Activated CD4-positive, alpha-beta T cell treated with anti-CD3 and anti-CD28 coated beads for 36 hours (primary cell): ENCODE measurements around the gene CDK5R2. TPM values are rescaled to one million over a fixed set of nuclear protein-coding genes. Genes with fewer than 3 reads are reported as not detected.

Source experiments
- ATAC-seq: fragments of 200-7000 bp; cut with Tn5 transposase; one replicate; pipeline ENCODE4 v1.10.0; 2021; ENCODE audit warnings: mild to moderate bottlenecking, moderate library complexity
- CTCF ChIA-PET: fragments of 350-600 bp; sonication (Branson Sonifier 250); formaldehyde crosslinking; loops from one replicate; lab custom pipeline; 2021; ENCODE audit warnings: antibody characterized with exemption; lab: Charles Lee
- POLR2A ChIA-PET: fragments of 350-600 bp; sonication (Branson Sonifier 250); formaldehyde crosslinking; loops from one replicate; lab custom pipeline; 2021; ENCODE audit warnings: antibody characterized with exemption, inconsistent platforms; lab: Charles Lee
- DNase-seq: peaks from one replicate; pipeline ENCODE4 v3.0.0-alpha.2; 2020
- H3K27ac Mint-ChIP-seq: one replicate; pipeline ENCODE4 v1.8.0; 2021; ENCODE audit warnings: mixed read lengths
- H3K27me3 Mint-ChIP-seq: one replicate; pipeline ENCODE4 v1.8.0; 2021; ENCODE audit warnings: mixed read lengths
- H3K36me3 Mint-ChIP-seq: one replicate; pipeline ENCODE4 v1.8.0; 2021; ENCODE audit warnings: low read depth, mixed read lengths
- H3K4me1 Mint-ChIP-seq: one replicate; pipeline ENCODE4 v1.8.0; 2021; ENCODE audit warnings: mixed read lengths
- H3K4me3 Mint-ChIP-seq: one replicate; pipeline ENCODE4 v1.8.0; 2021; ENCODE audit warnings: mild to moderate bottlenecking, moderate library complexity, mixed read lengths
- H3K9me3 Mint-ChIP-seq: one replicate; pipeline ENCODE4 v1.8.0; 2021; ENCODE audit warnings: low read depth, mixed read lengths
- intact Hi-C, 2 experiments: fragments of 100-400 bp; cut with DNase I in 1 of 2; cut with micrococcal nuclease in 1 of 2; formaldehyde crosslinking; loops; one replicate each; pipeline versions ENCODE4 v1.14.2 to v1.15.1; 2022 to 2024; cut with DNase I, micrococcal nuclease
- total RNA-seq, 2 experiments: library from RNA; stranded (reverse); gene quantifications; one replicate each; pipeline ENCODE4 v1.2.3, GENCODE V29; 2021

Gene CDK5R2
- total RNA-seq, 2 experiments from 2014 or later = not detected

DNA sequence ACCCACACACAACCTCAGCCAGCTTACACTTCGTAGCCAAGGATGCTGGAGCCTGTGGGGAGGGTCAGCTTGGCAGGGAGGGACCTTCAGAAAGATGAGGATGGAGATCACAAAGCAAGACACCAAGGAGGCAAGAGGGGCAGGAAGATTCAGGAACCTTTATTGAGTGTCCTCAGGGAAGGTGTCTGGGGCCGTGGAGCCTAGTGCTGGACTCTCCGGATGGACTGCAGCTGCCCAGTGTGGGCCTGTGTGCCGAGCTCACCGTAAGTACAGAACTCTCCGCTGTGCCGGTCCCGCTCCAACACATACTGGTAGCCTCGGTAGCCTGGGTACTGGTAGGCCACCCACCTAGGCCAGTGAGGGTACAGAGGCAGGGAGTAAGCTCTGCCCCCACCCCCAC lies 30.6 kb downstream of the CDK5R2 start:
- no peak overlapping the region for H3K4me3 Mint-ChIP-seq
- no peaks in the 10 kb centered on the region for H3K36me3 Mint-ChIP-seq
- peaks cover 74% of the 10 kb centered on the region for H3K27me3 Mint-ChIP-seq
- no peak for ATAC-seq
- CTCF ChIA-PET = interaction anchor here (0.6 to 4.9 kb wide), 4 partner anchors 9 to 136 kb away, joined by 3 to 34 read pairs (median 7); no protein-coding TSS in a partner anchor
- POLR2A ChIA-PET = no interaction called here
- H3K27ac Mint-ChIP-seq = no peak overlapping the region
- H3K9me3 Mint-ChIP-seq = no peaks in the 10 kb centered on the region
- intact Hi-C loops = no loop called here
- DNase-seq = no peak
- H3K4me1 Mint-ChIP-seq = no peaks in the 10 kb centered on the region

DNA sequence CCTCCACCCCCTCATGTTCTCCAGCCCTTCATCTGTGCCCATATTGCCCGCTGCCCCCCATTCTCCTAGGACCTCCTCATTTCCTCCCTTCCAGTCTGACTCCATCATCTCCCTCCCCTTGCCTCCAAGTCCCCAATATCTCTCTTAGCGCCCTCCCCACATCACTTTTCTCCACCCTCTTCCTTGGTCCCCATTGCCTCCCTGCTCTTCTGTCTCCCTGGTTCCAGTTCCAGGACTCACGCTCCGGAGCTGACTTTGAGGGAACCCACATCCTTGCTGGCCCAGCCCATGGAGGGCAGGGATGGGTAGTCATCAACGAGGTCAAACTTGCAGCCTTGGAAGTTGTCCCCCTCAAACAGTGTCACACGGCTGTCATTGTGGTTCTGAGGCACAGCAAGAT lies 31.1 kb downstream of the CDK5R2 start:
- Mint-ChIP-seq H3K4me1 (no peaks in the 10 kb centered on the region), H3K27ac (no peak overlapping the region), H3K4me3 (no peak overlapping the region), H3K27me3 (peaks cover 77% of the 10 kb centered on the region), H3K9me3 (no peaks in the 10 kb centered on the region), H3K36me3 (no peaks in the 10 kb centered on the region)
- intact Hi-C loops = no loop called here
- CTCF ChIA-PET = interaction anchor here (0.5 to 4.9 kb wide), 5 partner anchors 10 to 310 kb away, joined by 3 to 34 read pairs (median 3); no protein-coding TSS in a partner anchor
- no peak for ATAC-seq
- POLR2A ChIA-PET = no interaction called here
- DNase-seq = no peak

DNA sequence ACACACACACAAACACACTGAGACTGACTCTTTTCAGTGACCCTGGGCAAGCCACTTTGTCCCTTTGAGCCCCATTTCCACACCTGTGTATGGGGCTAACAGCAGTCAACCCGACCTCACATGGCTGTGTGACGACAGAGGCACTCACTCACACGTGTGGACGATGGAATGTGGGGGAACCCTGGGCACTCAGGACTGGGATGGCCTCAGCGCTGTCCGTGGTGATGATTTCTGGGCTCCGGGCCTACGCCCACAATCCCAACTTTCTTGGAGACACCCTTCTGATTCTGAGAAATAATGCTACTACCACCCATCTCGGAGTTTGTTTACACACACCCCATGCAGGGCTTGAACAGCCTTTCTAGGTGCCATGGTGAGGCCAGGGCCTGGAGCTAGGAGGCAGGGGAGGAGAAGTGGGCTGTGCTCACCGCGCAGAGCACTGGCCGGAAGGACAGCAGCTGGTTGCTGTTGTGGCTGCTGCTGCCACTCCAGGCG lies 32.3 kb downstream of the CDK5R2 start:
- H3K4me1 Mint-ChIP-seq = no peaks in the 10 kb centered on the region
- ChIA-PET POLR2A (no interaction called here), CTCF (interaction anchor here (1.1 to 4.9 kb wide), 3 partner anchors 12 to 163 kb away, joined by 3 to 34 read pairs (median 9); no protein-coding TSS in a partner anchor)
- ATAC-seq (no peak), DNase-seq (no peak)
- H3K9me3 Mint-ChIP-seq = no peaks in the 10 kb centered on the region
- H3K4me3 Mint-ChIP-seq = no peak overlapping the region
- intact Hi-C loops = no loop called here
- H3K27ac Mint-ChIP-seq = no peak overlapping the region
- H3K36me3 Mint-ChIP-seq = no peaks in the 10 kb centered on the region
- H3K27me3 Mint-ChIP-seq = peaks cover 74% of the 10 kb centered on the region

DNA sequence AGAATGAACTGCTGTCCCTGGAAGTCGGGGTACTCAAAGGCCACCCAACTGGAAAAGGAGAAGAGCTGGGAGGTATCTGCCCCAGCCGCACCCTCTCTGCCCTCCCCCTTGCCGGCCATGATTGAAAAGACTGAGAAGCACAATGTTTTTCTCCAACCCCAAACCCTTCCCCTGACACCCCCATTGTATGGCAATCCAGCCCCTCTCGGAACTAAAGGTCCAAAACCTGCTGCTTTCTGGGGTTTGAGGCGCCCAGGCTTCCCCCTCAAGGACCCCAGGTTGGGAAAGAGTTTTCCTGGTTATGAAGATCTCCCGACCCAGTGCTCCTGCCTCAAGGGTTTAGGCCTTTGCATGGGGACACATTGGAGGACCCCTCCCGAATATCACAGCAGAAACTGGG lies 32.7 kb downstream of the CDK5R2 start:
- DNase-seq = no peak
- ATAC-seq = no peak
- peaks cover 73% of the 10 kb centered on the region for H3K27me3 Mint-ChIP-seq
- H3K27ac Mint-ChIP-seq = no peak overlapping the region
- H3K9me3 Mint-ChIP-seq = no peaks in the 10 kb centered on the region
- intact Hi-C loops = no loop called here
- CTCF ChIA-PET = interaction anchor here (1.1 to 4.9 kb wide), 3 partner anchors 12 to 162 kb away, joined by 3 to 34 read pairs (median 9); no protein-coding TSS in a partner anchor
- POLR2A ChIA-PET = no interaction called here
- no peaks in the 10 kb centered on the region for H3K4me1 Mint-ChIP-seq
- no peak overlapping the region for H3K4me3 Mint-ChIP-seq
- H3K36me3 Mint-ChIP-seq = no peaks in the 10 kb centered on the region

DNA sequence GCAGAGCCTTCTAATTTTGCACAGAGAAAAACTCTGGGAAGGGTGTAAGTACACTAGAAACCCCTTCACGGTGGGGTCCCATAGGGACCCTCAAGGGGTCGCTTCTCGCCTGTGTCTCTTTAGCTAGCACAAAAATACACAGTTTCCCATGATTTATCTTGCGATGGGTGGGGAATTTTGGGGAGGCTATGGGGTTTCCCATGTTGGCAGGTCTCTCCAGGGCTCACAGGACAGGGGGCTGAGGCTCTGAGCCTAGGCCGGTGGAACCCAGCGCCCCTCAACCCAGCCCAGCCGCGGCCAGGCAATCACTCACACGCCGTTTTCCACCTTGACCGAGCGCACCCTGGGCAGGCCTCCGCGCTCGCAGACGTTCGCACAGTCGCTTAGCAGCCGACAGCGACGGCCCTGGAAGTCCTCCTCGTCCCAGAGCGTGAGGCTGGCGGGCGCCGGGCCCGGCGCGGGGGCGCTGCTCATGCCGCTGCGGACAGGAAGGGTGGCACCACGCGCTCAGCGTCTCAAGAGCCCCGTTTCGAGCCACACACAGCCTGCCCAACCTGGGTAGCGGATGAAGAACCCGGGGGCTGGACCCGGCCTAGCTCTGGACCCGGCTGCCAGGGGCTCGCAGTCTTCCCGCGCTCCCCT lies 33.4 kb downstream of the CDK5R2 start:
- Mint-ChIP-seq H3K27ac (no peak overlapping the region), H3K4me1 (no peaks in the 10 kb centered on the region), H3K9me3 (no peaks in the 10 kb centered on the region), H3K4me3 (no peak overlapping the region), H3K27me3 (peaks cover 71% of the 10 kb centered on the region), H3K36me3 (no peaks in the 10 kb centered on the region)
- POLR2A ChIA-PET = no interaction called here
- DNase-seq (no peak), ATAC-seq (no peak)
- intact Hi-C loops = no loop called here
- CTCF ChIA-PET = interaction anchor here (0.8 to 4.9 kb wide), 3 partner anchors 13 to 262 kb away, joined by 3 to 34 read pairs (median 3); no protein-coding TSS in a partner anchor

DNA sequence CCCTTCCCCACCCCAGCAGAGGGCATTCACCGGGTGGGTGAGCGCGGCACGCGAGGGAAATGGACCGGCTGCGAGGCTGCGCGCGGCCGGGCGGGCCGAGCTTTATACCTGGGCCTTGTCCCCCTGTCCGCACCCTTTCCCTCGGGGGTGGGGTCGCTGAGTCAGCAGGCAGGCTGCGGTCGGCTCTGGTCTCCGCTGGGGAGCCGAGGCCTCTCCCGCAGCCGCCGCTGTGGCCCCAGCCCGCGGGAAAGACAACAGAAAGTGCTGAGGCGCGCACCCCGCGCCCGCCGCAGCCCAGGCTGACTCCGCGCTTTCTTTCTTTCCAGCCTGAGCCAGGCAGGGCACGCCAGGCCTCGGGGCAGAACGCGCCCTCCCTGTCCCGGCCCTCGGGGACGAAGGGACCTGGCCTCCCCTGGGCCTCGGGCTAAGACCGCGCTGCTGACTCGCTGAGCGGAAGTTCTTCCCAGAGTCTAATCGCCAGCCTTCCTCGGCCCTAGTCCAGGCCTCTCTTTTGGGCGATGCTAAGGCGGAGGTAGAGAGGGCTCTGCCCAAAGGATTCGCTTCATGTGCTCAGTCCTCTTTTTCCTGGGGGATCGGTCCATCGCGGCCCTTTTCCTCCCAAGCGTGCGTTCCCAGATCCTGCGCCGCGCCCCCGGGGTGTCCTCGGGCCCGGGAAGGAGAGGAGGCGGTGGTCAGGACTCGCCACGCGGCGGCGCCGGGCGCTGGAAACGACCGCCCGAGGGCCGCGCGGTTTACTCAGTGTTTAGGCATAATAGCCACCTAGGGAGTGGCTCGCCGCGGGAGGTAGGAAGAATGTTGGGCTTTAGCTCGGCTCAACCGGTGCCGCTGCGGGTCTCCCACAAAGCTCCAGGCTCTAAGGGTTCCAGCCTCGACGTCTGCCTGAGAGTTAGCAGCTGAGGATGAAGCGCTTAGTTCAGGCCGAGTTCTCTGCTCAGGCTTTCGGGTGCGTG lies 34.2 kb downstream of the CDK5R2 start, which contains the start of gene CRYBA2:
Gene CRYBA2 (minus strand): TSS at position 78 of the 971 bp plus-strand sequence. CDS start 246 bp downstream, outside the sequence.
- no peaks in the 10 kb centered on the region for H3K4me1 Mint-ChIP-seq
- no peaks in the 10 kb centered on the region for H3K36me3 Mint-ChIP-seq
- H3K27me3 Mint-ChIP-seq = peaks cover 75% of the 10 kb centered on the region
- ChIA-PET CTCF (interaction anchor here (0.8 to 5.3 kb wide), 14 partner anchors 11 to 261 kb away, joined by 3 to 70 read pairs (median 6); partner anchors contain the start of genes CDK5R2 and FEV), POLR2A (no interaction called here)
- intact Hi-C loops = loop anchor here in 1 of 2 experiments (2.0 kb wide), 1 partner anchor 13 kb away; no protein-coding TSS in a partner anchor
- no peak within 1 kb of the TSS for H3K27ac Mint-ChIP-seq
- peak; percentile 43 for DNase-seq
- ATAC-seq = peak; percentile 27
- H3K9me3 Mint-ChIP-seq = no peaks in the 10 kb centered on the region
- H3K4me3 Mint-ChIP-seq = no peak within 1 kb of the TSS

DNA sequence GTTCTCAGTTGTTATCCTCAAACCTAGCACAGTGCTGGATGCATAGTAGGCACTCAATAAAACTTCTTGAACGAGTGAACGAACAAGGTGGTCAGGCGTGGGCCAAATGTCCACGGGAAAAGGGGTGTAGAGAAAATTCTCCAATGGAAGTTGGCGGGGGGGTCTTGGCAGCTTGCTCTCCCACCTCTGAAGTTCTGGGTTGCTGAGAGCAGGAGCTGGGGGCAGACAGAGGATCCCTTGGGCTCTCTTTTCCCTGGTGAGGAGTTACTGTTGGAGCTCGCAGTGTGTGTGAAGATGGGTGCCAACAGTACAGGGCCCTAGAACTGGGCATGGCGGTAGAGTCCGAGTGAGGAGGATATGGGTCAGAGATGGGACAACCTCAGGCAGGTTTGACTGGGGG lies 36.1 kb downstream of the CDK5R2 start:
- Mint-ChIP-seq H3K36me3 (no peaks in the 10 kb centered on the region), H3K27me3 (peaks cover 69% of the 10 kb centered on the region), H3K9me3 (no peaks in the 10 kb centered on the region), H3K27ac (no peak overlapping the region), H3K4me1 (no peaks in the 10 kb centered on the region), H3K4me3 (no peak overlapping the region)
- intact Hi-C loops = loop anchor here (2.0 to 5.0 kb wide), 2 partner anchors 15 to 123 kb away; no protein-coding TSS in a partner anchor
- ATAC-seq (no peak), DNase-seq (no peak)
- POLR2A ChIA-PET = interaction anchor here (0.6 kb wide), 2 partner anchors 30 to 132 kb away, joined by 3 to 10 read pairs; no protein-coding TSS in a partner anchor
- CTCF ChIA-PET = interaction anchor here (0.7 to 5.3 kb wide), 20 partner anchors 9 to 159 kb away, joined by 3 to 70 read pairs (median 6); partner anchors contain the start of genes CDK5R2 and FEV

DNA sequence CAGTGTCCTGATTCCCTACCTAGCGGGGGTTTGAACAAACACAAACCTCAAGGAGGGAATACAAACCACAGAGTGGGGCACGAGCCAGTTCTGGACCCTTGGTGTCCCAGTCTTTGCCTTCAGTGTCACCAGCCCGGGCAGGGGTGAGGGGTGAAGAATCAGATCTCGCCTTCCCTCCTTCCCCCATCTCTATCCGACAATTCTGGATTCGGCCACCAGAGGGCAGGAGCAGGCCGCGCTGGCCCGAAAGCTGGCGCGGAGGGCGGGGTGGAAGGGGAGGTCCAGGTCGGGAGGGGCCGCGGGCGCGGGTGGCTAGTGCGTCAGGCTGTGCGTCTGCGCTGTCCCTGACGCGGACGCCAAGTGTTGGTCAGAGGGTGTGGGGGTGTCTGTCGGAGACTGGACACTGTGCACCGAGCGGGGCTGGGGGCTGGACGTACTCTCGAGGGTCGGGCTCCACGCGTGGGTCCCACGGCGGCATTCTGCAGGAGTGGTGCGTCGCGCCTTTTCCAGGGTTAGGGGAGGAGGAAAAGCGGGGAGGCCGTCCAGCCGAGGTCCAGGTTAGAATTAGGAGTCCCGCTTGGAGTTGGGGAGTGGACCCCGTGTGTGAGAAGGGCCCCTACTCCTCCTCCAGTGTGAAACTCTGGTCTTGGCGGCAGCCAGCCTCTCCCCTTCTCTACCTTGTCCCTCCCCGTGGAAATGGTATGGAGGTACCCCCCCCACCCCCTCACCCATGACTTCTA lies 36.7 kb downstream of the CDK5R2 start:
- no peak overlapping the region for H3K4me3 Mint-ChIP-seq
- DNase-seq (peak; percentile 91), ATAC-seq (peak; percentile 81)
- CTCF ChIA-PET = interaction anchor here (0.7 to 5.3 kb wide), 18 partner anchors 8 to 163 kb away, joined by 3 to 70 read pairs (median 6); partner anchors contain the start of genes CDK5R2 and FEV
- POLR2A ChIA-PET = interaction anchor here (0.6 kb wide), 2 partner anchors 29 to 132 kb away, joined by 3 to 10 read pairs; no protein-coding TSS in a partner anchor
- H3K27me3 Mint-ChIP-seq = peaks cover 69% of the 10 kb centered on the region
- intact Hi-C loops = loop anchor here (1.0 to 5.0 kb wide), 6 partner anchors 15 to 124 kb away; no protein-coding TSS in a partner anchor
- H3K27ac Mint-ChIP-seq = no peak overlapping the region
- no peaks in the 10 kb centered on the region for H3K36me3 Mint-ChIP-seq
- no peaks in the 10 kb centered on the region for H3K9me3 Mint-ChIP-seq
- H3K4me1 Mint-ChIP-seq = no peaks in the 10 kb centered on the region

DNA sequence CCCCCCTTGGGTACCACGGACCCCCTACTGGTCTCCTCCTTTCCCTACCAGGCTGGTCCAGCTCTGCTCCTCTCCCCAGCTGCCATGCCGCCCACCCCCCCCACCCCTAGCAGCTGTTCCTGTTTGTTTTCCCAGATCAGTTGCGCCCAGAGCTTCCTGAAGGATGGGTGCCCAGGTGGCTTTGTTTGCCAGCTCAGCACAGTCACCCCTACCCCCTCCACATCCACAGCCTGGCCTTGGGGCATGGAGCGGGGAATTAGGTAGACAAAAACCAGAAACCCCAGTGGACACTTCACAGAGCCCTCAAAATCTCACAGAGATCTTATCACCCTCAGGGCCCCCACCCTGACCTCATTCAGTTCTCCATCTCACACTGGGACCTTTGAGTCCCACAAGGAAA lies 37.5 kb downstream of the CDK5R2 start:
- no peaks in the 10 kb centered on the region for H3K36me3 Mint-ChIP-seq
- peaks cover 65% of the 10 kb centered on the region for H3K27me3 Mint-ChIP-seq
- ChIA-PET POLR2A (no interaction called here), CTCF (interaction anchor here (0.7 to 5.3 kb wide), 10 partner anchors 15 to 518 kb away, joined by 3 to 70 read pairs (median 8); partner anchors contain the start of genes CDK5R2 and FEV)
- intact Hi-C loops = loop anchor here in 1 of 2 experiments (1.0 to 5.0 kb wide), 5 partner anchors 17 to 125 kb away; no protein-coding TSS in a partner anchor
- no peak overlapping the region for H3K27ac Mint-ChIP-seq
- H3K4me1 Mint-ChIP-seq = peaks cover 3% of the 10 kb centered on the region
- no peaks in the 10 kb centered on the region for H3K9me3 Mint-ChIP-seq
- DNase-seq (no peak), ATAC-seq (no peak)
- H3K4me3 Mint-ChIP-seq = no peak overlapping the region

DNA sequence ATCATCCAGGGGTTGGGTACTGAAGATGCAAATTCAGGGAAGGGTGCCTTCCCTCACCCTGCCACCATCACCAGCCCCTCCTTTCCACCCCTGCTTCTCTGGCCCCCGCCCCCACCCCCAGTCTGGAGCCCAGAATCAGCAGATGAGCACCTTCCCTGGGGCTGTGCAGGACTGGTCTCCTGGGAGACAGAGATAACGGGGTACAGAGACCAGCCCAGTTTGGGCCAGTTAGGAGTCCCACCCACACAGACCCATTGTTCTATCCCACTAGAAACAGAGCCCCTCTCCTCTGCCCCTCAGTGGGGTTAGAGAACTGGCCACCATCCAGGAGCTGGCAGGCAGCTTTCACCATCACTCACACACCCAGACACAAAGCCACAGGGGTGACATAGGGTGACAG lies 38.3 kb downstream of the CDK5R2 start:
- H3K27me3 Mint-ChIP-seq = peaks cover 64% of the 10 kb centered on the region
- peaks cover 9% of the 10 kb centered on the region for H3K4me1 Mint-ChIP-seq

More for the DNA sequence above, 38.3 kb downstream of the CDK5R2 start:
- Mint-ChIP-seq H3K27ac (no peak overlapping the region), H3K9me3 (no peaks in the 10 kb centered on the region), H3K36me3 (no peaks in the 10 kb centered on the region), H3K4me3 (no peak overlapping the region)
- DNase-seq (no peak), ATAC-seq (no peak)
- ChIA-PET POLR2A (no interaction called here), CTCF (interaction anchor here (0.6 to 5.3 kb wide), 3 partner anchors 15 to 517 kb away, joined by 3 to 70 read pairs (median 3); partner anchors contain the start of gene FEV)
- intact Hi-C loops = loop anchor here in 1 of 2 experiments (2.0 to 5.0 kb wide), 3 partner anchors 35 to 125 kb away; no protein-coding TSS in a partner anchor
